Neural cell (in vitro differentiated cells): ENCODE measurements around the gene VAV2.

Experiments
- CTCF ChIP-seq: fragments of 450-650 bp; IDR thresholded peaks from 2 replicates; pipeline ENCODE4 v1.5.1; 2014; ENCODE audit warnings: antibody characterized with exemption, mild to moderate bottlenecking, moderate library complexity; ENCODE audit not compliant: poor library complexity, severe bottlenecking
- EP300 ChIP-seq: fragments of 450-650 bp; conservative IDR thresholded peaks from 2 replicates; pipeline ENCODE4 v1.6.1; 2014; ENCODE audit warnings: antibody characterized with exemption, mild to moderate bottlenecking, moderate library complexity; ENCODE audit not compliant: poor library complexity, severe bottlenecking
- EZH2 ChIP-seq: fragments of 200-600, 300-800 bp; shearing (Covaris generic), sonication (generic); IDR thresholded peaks from 2 replicates; pipeline ENCODE4 v1.6.1; 2014; ENCODE audit warnings: antibody characterized with exemption, low read length, borderline replicate concordance, mild to moderate bottlenecking; ENCODE audit not compliant: insufficient read depth, poor library complexity, severe bottlenecking
- MXI1 ChIP-seq: fragments of 450-650 bp; conservative IDR thresholded peaks from 2 replicates; pipeline ENCODE4 v1.6.1; 2014; ENCODE audit warnings: antibody characterized with exemption, mild to moderate bottlenecking; ENCODE audit not compliant: poor library complexity, severe bottlenecking
- POLR2AphosphoS5 ChIP-seq: IDR thresholded peaks from 2 replicates; pipeline ENCODE4 v1.6.1; 2012
- RAD21 ChIP-seq: fragments of 450-650 bp; conservative IDR thresholded peaks from 2 replicates; pipeline ENCODE4 v1.6.1; 2014; ENCODE audit warnings: antibody characterized with exemption, mild to moderate bottlenecking, moderate library complexity
- SMC3 ChIP-seq: fragments of 450-650 bp; conservative IDR thresholded peaks from 2 replicates; pipeline ENCODE4 v1.6.1; 2014; ENCODE audit warnings: antibody characterized with exemption, mild to moderate bottlenecking, moderate library complexity; ENCODE audit not compliant: poor library complexity
- TAF1 ChIP-seq: IDR thresholded peaks from 2 replicates; pipeline ENCODE4 v1.6.1; 2012; ENCODE audit warnings: low read depth
- TF ChIP-seq, protein P1 (sequence below): IDR thresholded peaks from 2 replicates; pipeline ENCODE4 v1.6.1; 2012; ENCODE audit warnings: borderline replicate concordance

- TF ChIP-seq CTCF (no peak), EZH2 (no peak), RAD21 (no peak), POLR2AphosphoS5 (no peak), SMC3 (no peak), EP300 (no peak), TAF1 (no peak), MXI1 (no peak)
- TF ChIP-seq, protein P1, sequence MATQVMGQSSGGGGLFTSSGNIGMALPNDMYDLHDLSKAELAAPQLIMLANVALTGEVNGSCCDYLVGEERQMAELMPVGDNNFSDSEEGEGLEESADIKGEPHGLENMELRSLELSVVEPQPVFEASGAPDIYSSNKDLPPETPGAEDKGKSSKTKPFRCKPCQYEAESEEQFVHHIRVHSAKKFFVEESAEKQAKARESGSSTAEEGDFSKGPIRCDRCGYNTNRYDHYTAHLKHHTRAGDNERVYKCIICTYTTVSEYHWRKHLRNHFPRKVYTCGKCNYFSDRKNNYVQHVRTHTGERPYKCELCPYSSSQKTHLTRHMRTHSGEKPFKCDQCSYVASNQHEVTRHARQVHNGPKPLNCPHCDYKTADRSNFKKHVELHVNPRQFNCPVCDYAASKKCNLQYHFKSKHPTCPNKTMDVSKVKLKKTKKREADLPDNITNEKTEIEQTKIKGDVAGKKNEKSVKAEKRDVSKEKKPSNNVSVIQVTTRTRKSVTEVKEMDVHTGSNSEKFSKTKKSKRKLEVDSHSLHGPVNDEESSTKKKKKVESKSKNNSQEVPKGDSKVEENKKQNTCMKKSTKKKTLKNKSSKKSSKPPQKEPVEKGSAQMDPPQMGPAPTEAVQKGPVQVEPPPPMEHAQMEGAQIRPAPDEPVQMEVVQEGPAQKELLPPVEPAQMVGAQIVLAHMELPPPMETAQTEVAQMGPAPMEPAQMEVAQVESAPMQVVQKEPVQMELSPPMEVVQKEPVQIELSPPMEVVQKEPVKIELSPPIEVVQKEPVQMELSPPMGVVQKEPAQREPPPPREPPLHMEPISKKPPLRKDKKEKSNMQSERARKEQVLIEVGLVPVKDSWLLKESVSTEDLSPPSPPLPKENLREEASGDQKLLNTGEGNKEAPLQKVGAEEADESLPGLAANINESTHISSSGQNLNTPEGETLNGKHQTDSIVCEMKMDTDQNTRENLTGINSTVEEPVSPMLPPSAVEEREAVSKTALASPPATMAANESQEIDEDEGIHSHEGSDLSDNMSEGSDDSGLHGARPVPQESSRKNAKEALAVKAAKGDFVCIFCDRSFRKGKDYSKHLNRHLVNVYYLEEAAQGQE: no peak
Measured at GRCh38 chr9:133876144-133876543, 116.0 kb downstream of the VAV2 start.
